Measurements from ENCODE around the gene SMYD1.

Gene SMYD1

DNA sequence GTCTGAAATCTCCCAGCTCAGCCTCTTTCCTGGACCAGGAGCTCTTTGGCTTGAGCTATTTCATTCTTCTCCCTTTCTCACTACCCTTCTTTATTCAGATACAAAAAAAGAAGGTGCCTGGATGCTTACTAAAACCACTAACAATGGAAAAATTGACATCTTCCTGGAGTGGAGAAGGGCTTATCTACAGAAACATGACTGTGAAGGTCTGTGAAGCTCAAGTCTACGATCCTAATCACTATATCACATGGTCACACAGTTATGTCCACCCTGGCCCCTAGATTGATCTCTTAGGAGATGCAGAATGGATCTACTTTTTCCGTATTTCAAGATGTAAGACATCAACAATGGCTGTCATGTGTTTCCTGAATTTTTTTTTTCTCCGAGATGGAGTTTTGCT is 6.3 kb upstream of the SMYD1 start:
- Mint-ChIP-seq H3K4me3 (no peak overlapping the region), H3K27ac (no peak overlapping the region), H3K9me3 (no peaks in the 10 kb centered on the region), H3K4me1 (ENCODE audit: low read depth in 2 of 2) (peaks cover under 1 to 1% of the 10 kb centered on the region in 2 donors), H3K27me3 (no peaks in the 10 kb centered on the region), H3K36me3 (ENCODE audit: insufficient read depth) (peaks cover 5% of the 10 kb centered on the region)
- ATAC-seq (replicated peaks) (no peak), DNase-seq (no peak)

DNA sequence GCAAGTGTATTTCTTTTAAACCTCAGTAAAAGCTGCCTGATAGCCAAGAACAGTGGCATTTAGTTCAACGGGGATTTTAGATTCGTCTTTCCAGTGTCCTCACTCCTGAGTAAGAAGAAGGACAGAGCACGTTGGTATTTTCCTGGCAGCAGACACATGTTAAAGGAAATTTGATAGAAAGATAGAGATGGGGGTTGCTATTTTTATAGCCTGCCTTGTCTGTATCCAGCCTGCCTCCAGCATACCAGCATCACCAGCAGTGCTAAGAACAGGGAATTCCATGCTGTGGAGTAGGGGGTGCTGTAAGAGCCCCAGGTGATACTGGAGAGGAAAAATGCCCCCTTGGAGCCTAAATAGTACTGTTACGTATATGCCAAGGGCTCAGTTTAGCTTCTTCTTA is 1.1 kb upstream of the SMYD1 start:
- ATAC-seq (replicated peaks) = no peak
- Mint-ChIP-seq H3K27ac (no peak overlapping the region), H3K4me1 (ENCODE audit: low read depth in 2 of 2) (no peaks in the 10 kb centered on the region), H3K9me3 (no peaks in the 10 kb centered on the region), H3K36me3 (ENCODE audit: insufficient read depth) (no peaks in the 10 kb centered on the region), H3K27me3 (peaks cover 2 to 15% of the 10 kb centered on the region in 2 donors), H3K4me3 (no peak overlapping the region)
- DNase-seq = no peak

- H3K36me3 Mint-ChIP-seq (ENCODE audit: insufficient read depth) = no peaks in the 10 kb centered on the region
- ATAC-seq (replicated peaks) (no peak), DNase-seq (no peak)
- peaks cover 4 to 15% of the 10 kb centered on the region in 2 donors for H3K27me3 Mint-ChIP-seq
- H3K27ac Mint-ChIP-seq = no peak overlapping the region
- H3K4me3 Mint-ChIP-seq = no peak overlapping the region
- no peaks in the 10 kb centered on the region for H3K9me3 Mint-ChIP-seq
- no peaks in the 10 kb centered on the region for H3K4me1 Mint-ChIP-seq (ENCODE audit: low read depth in 2 of 2)
Observed at GRCh38 chr2:88067189-88067588, 436 bp upstream of the SMYD1 start.

DNA sequence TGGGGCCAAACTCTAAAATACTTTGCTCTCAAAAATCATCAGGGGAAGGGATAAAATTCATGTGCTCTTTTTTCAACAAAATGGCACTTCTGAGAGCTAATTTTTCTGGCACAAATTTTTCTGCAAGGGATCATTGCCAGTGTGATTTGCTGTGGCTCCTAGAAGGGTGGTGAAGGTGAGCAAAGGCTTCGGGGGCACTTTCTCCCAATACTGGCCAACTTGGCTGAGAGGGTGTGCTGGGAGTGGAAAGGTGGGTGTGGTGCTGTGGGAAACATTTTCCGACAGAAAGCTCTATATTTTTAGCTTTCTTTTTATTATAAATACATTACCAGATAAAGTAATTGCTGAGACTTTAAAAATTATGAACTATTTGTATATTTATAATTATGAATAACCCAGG is 419 bp downstream of the SMYD1 start:
- H3K9me3 Mint-ChIP-seq = no peaks in the 10 kb centered on the region
- no peak overlapping the region for H3K4me3 Mint-ChIP-seq
- H3K27ac Mint-ChIP-seq = no peak overlapping the region
- H3K4me1 Mint-ChIP-seq (ENCODE audit: low read depth in 2 of 2) = no peaks in the 10 kb centered on the region
- ATAC-seq (replicated peaks) = no peak
- peaks cover 4 to 16% of the 10 kb centered on the region in 2 donors for H3K27me3 Mint-ChIP-seq
- no peak for DNase-seq
- H3K36me3 Mint-ChIP-seq (ENCODE audit: insufficient read depth) = no peaks in the 10 kb centered on the region

GRCh38 chr2:88069117-88069516 is 1.5 kb downstream of the SMYD1 start:
- ATAC-seq (replicated peaks) = no peak
- Mint-ChIP-seq H3K4me3 (no peak overlapping the region), H3K9me3 (no peaks in the 10 kb centered on the region), H3K27me3 (peaks cover 4 to 26% of the 10 kb centered on the region in 2 donors), H3K4me1 (ENCODE audit: low read depth in 2 of 2) (no peaks in the 10 kb centered on the region), H3K27ac (no peak overlapping the region), H3K36me3 (ENCODE audit: insufficient read depth) (no peaks in the 10 kb centered on the region)
- no peak for DNase-seq

DNA sequence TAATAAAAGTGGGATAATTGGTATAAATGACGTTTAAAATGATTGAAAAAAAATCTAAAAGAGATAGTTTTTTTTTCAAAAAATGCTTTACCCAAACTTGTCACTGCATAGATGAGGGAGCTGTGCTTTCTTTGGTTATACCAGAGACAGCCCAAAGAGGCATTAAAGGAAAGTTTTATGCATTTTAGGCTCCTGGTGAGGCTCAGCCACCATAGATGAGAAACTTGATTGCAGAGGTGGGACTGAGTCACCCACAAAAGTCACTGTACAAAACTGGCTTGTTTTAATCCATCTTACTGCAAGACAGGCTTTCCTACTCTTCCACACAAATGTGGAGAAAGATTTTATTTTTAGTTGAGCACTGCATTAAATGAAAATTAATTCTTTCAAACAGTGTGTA is 2.4 kb downstream of the SMYD1 start:
- H3K4me3 Mint-ChIP-seq = no peak overlapping the region
- ATAC-seq (replicated peaks) = no peak
- no peak overlapping the region for H3K27ac Mint-ChIP-seq
- no peak for DNase-seq
- no peaks in the 10 kb centered on the region for H3K36me3 Mint-ChIP-seq (ENCODE audit: insufficient read depth)
- H3K9me3 Mint-ChIP-seq = no peaks in the 10 kb centered on the region
- no peaks in the 10 kb centered on the region for H3K4me1 Mint-ChIP-seq (ENCODE audit: low read depth in 2 of 2)
- peaks cover 4 to 29% of the 10 kb centered on the region in 2 donors for H3K27me3 Mint-ChIP-seq

DNA sequence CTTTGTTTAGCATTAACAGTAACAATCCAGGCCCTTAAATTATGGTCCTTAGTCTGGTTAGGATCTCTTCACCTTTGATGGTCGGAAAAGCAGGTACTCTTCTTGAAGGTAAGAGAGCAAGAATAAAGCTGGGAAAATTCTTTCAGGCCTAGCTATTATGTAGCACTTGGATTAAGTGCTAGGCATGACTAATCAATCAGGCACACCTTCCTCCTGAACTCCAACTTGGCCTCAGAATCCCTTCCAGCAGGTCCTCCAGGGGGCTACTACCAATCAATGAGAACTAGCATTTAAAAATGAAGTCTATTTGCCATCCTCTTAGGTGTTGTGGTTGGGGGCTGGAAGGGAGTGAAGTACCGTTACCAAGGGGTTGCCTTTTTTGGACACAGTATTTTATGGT is 3.7 kb downstream of the SMYD1 start:
- no peak overlapping the region for H3K4me3 Mint-ChIP-seq
- no peaks in the 10 kb centered on the region for H3K9me3 Mint-ChIP-seq
- no peaks in the 10 kb centered on the region for H3K36me3 Mint-ChIP-seq (ENCODE audit: insufficient read depth)
- H3K4me1 Mint-ChIP-seq (ENCODE audit: low read depth in 2 of 2) = no peaks in the 10 kb centered on the region
- peaks cover 4 to 29% of the 10 kb centered on the region in 2 donors for H3K27me3 Mint-ChIP-seq
- no peak for ATAC-seq (replicated peaks)
- no peak for DNase-seq
- H3K27ac Mint-ChIP-seq = no peak overlapping the region

DNA sequence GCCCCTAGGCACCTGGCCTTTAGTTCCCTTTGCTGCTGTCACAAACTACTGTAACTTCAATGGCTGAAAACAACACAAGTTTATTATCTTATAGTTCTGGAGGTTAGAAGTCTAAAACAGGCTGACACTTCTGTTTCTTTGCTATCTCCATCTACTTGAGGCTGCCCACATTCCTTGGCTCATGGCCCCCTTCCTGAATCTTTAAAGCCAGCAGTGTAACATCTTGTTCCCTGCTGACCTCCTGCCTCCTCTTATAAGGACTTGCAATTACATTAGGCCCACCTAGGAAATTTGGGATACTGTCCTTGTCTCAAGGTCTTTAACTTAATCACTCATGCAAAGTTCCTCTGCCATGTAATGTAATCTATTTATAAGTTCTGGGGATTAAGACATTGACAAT is 6.5 kb downstream of the SMYD1 start:
- H3K27me3 Mint-ChIP-seq = peaks cover 4 to 15% of the 10 kb centered on the region in 2 donors
- no peak for ATAC-seq (replicated peaks)
- H3K4me3 Mint-ChIP-seq = no peak overlapping the region
- H3K36me3 Mint-ChIP-seq (ENCODE audit: insufficient read depth) = no peaks in the 10 kb centered on the region
- DNase-seq = no peak
- H3K4me1 Mint-ChIP-seq (ENCODE audit: low read depth in 2 of 2) = no peaks in the 10 kb centered on the region
- no peaks in the 10 kb centered on the region for H3K9me3 Mint-ChIP-seq
- no peak overlapping the region for H3K27ac Mint-ChIP-seq

GRCh38 chr2:88074854-88075292 is 7.2 kb downstream of the SMYD1 start:
- DNase-seq (no peak), ATAC-seq (replicated peaks) (no peak)
- peaks cover 4 to 14% of the 10 kb centered on the region in 2 donors for H3K27me3 Mint-ChIP-seq
- no peaks in the 10 kb centered on the region for H3K9me3 Mint-ChIP-seq
- H3K27ac Mint-ChIP-seq = no peak overlapping the region
- H3K36me3 Mint-ChIP-seq (ENCODE audit: insufficient read depth) = no peaks in the 10 kb centered on the region
- no peak overlapping the region for H3K4me3 Mint-ChIP-seq
- H3K4me1 Mint-ChIP-seq (ENCODE audit: low read depth in 2 of 2) = no peaks in the 10 kb centered on the region

GRCh38 chr2:88077080-88077479 is 9.5 kb downstream of the SMYD1 start:
- H3K4me1 Mint-ChIP-seq (ENCODE audit: low read depth in 2 of 2) = no peaks in the 10 kb centered on the region
- H3K4me3 Mint-ChIP-seq = no peak overlapping the region
- H3K27me3 Mint-ChIP-seq = peaks cover 6 to 24% of the 10 kb centered on the region in 2 donors
- H3K9me3 Mint-ChIP-seq = no peaks in the 10 kb centered on the region
- no peaks in the 10 kb centered on the region for H3K36me3 Mint-ChIP-seq (ENCODE audit: insufficient read depth)
- ATAC-seq (replicated peaks) = no peak
- H3K27ac Mint-ChIP-seq = no peak overlapping the region
- no peak for DNase-seq

DNA sequence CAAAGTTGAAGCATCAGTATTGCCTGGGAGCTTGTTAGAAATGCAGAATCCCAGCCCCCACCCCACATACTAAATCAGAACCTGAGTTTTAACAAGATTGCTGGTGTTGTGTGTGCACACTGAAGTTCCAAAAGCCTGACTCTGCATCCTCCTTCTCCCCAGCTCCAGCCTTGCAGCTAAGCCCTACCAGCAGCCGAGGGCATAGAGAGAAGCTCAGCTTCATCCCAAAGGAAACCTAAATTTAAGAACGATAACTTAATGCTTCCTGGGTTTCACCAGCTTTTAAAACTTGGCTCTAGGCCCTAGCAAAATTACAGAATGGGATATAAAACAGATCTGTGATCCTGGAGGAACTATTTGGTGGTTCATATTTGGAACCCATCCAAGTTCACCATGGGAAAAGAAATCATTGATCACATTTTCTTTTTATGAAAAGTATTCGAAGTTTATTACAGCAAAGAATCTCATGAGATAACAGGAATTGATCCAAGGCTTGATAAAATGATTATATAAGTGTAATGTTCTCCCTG is 11.1 kb downstream of the SMYD1 start:
- DNase-seq = no peak
- no peak overlapping the region for H3K27ac Mint-ChIP-seq
- no peaks in the 10 kb centered on the region for H3K4me1 Mint-ChIP-seq (ENCODE audit: low read depth in 2 of 2)
- no peaks in the 10 kb centered on the region for H3K9me3 Mint-ChIP-seq
- H3K27me3 Mint-ChIP-seq = peaks cover 18 to 34% of the 10 kb centered on the region in 2 donors
- no peak for ATAC-seq (replicated peaks)
- no peak overlapping the region for H3K4me3 Mint-ChIP-seq
- H3K36me3 Mint-ChIP-seq (ENCODE audit: insufficient read depth) = no peaks in the 10 kb centered on the region

DNA sequence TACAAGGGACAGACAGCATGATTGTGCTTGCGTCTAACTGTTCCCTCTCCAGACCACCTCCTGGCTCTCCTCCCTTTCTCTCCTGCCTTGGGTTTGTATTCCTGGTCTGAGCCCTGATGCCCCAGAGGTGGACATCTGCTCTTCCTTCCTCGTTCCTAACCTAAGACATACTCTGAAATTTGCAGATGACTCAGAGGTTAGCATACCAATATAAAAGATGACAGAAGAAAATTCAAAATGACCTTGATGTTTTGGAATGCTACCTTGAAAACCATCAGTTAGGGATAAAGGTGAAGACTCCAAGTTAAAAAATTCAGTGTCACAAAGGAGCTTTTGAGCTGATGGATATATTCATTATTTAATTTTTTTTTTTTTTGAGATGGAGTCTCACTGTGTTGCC is 12.9 kb downstream of the SMYD1 start:
- Mint-ChIP-seq H3K27ac (no peak overlapping the region), H3K4me3 (no peak overlapping the region), H3K36me3 (ENCODE audit: insufficient read depth) (no peaks in the 10 kb centered on the region), H3K4me1 (ENCODE audit: low read depth in 2 of 2) (no peaks in the 10 kb centered on the region), H3K27me3 (peaks cover 18 to 26% of the 10 kb centered on the region in 2 donors), H3K9me3 (no peaks in the 10 kb centered on the region)
- DNase-seq (no peak), ATAC-seq (replicated peaks) (no peak)

- no peak overlapping the region for H3K27ac Mint-ChIP-seq
- no peaks in the 10 kb centered on the region for H3K36me3 Mint-ChIP-seq (ENCODE audit: insufficient read depth)
- H3K4me1 Mint-ChIP-seq (ENCODE audit: low read depth in 2 of 2) = no peaks in the 10 kb centered on the region
- DNase-seq = no peak
- peaks cover 18 to 26% of the 10 kb centered on the region in 2 donors for H3K27me3 Mint-ChIP-seq
- no peak for ATAC-seq (replicated peaks)
- no peak overlapping the region for H3K4me3 Mint-ChIP-seq
- no peaks in the 10 kb centered on the region for H3K9me3 Mint-ChIP-seq
Observed at GRCh38 chr2:88081924-88082608, 14.4 kb downstream of the SMYD1 start.

- no peak for ATAC-seq (replicated peaks)
- Mint-ChIP-seq H3K4me1 (ENCODE audit: low read depth in 2 of 2) (no peaks in the 10 kb centered on the region), H3K27ac (no peak overlapping the region)
Observed at GRCh38 chr2:88082781-88083180, 15.2 kb downstream of the SMYD1 start.

More at GRCh38 chr2:88082781-88083180, 15.2 kb downstream of the SMYD1 start:
- Mint-ChIP-seq H3K27me3 (peaks cover 18 to 26% of the 10 kb centered on the region in 2 donors), H3K4me3 (no peak overlapping the region), H3K36me3 (ENCODE audit: insufficient read depth) (no peaks in the 10 kb centered on the region), H3K9me3 (no peaks in the 10 kb centered on the region)
- no peak for DNase-seq

Data from effector memory CD8-positive, alpha-beta T cell (primary cell).